B cell (primary cell): Measurements from ENCODE around the gene PRKAR2A.

ENCODE experiments used
- CTCF ChIP-seq: fragments of 200-600 bp; IDR thresholded peaks from one replicate; pipeline ENCODE4 v1.8.0; 2022; ENCODE audit warnings: antibody characterized with exemption, mild to moderate bottlenecking
- EZH2 ChIP-seq: IDR thresholded peaks from 2 replicates; pipeline ENCODE4 v1.6.1; 2012; ENCODE audit warnings: borderline replicate concordance, low read depth, mild to moderate bottlenecking, moderate library complexity, low read length; ENCODE audit not compliant: insufficient read depth, poor library complexity, severe bottlenecking

GRCh38 chr3:48770192-48770502 lies 77.5 kb downstream of the PRKAR2A start:
- no peak for TF ChIP-seq EZH2
- TF ChIP-seq CTCF, result no peak
